Sciatic nerve (tissue), 1 donor: Measurements from ENCODE around the gene FOXC2. TPM values are rescaled to one million over a fixed set of nuclear protein-coding genes. Genes with fewer than 3 reads are reported as not detected.

ENCODE experiments used
- total RNA-seq: library from RNA; stranded (reverse); fragmentation: NEBNext Ultra II Directional; extraction: Animal tissue kit (Norgen Biotek cat#: 25700); gene quantifications from one replicate; pipeline ENCODE4 v1.2.1, GENCODE V29; 2021
- donor health status: DM: no; HTN: no; CAD: no.

The FOXC2 gene
- total RNA-seq, 1 donor from 2014 or later, result 20.0 TPM

Other genes with a start within 250 kb of the FOXC2 start
- gene FOXF1, start 56.3 kb upstream of the FOXC2 start, total RNA-seq, result 0.45 TPM
- 19.2 TPM for gene MTHFSD, start 11.6 kb upstream of the FOXC2 start, total RNA-seq
- 7.5 TPM for gene FOXL1, start 11.7 kb downstream of the FOXC2 start, total RNA-seq